Measurements from ENCODE around the gene JAK1. TPM values are rescaled to one million over a fixed set of nuclear protein-coding genes. Genes with fewer than 3 reads are reported as not detected.
A peak's percentile ranks its signal among the peaks of the same experiment; 100 is the strongest.

JAK1 gene
- total and polyA plus RNA-seq, 2 donors (not counting 3 experiments of a cell fraction or from before 2014, with no cell fraction given) = 68.8 to 177 TPM

DNA sequence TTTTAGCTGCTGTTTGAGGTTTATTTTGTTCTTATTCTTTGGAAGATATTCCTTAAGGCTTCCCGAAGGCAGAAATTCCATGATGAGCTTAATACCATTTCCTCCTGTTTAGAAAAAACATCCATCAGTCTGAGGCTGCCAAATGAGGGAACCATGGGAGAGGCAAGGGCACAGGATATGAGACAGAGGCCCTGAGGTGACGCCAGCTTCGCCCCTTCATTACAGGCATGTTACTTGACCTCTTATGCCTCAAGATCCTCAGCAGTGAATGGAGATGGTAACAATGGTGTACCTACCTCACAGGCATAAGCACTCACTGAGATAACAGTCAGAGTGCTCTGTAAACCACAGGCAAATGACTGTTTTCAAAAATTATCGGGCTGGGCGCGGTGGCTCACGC is 127.9 kb downstream of the JAK1 start:
- no TSS peak for BruUV-seq (replicated peaks)
- dilution Hi-C loops (cut with MboI; ENCODE audit: extremely low pct_ligation_motif_present, low sequenced_read_pairs) = no loop called here
- intact Hi-C loops (cut with micrococcal nuclease) = loop anchor here (1.0 to 10.0 kb wide), 2 partner anchors 41 to 846 kb away; no protein-coding TSS in a partner anchor

More for the DNA sequence above, 127.9 kb downstream of the JAK1 start:
- no peak overlapping the region for H2AFZ ChIP-seq (ENCODE audit: low read depth, low read length)
- H3K4me3 ChIP-seq (replicated peaks in 1 of 3; ENCODE audit: insufficient read depth in 1 of 3, low read depth in 1 of 3, low read length in 3 of 3) = no peak overlapping the region
- no peaks in the 10 kb centered on the region for H3K79me2 ChIP-seq (ENCODE audit: control insufficient read depth, insufficient read depth, low read length)
- no peaks in the 10 kb centered on the region for H3K9me3 ChIP-seq (replicated peaks; ENCODE audit: control insufficient read depth, insufficient read depth, low read length)
- TF ChIP-seq, protein P1, sequence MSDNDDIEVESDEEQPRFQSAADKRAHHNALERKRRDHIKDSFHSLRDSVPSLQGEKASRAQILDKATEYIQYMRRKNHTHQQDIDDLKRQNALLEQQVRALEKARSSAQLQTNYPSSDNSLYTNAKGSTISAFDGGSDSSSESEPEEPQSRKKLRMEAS (IDR thresholded peaks at IDR 0.05; ENCODE audit: insufficient read depth, insufficient read length) = no peak
- peak; percentile 50 for TF ChIP-seq JUN (IDR thresholded peaks at IDR 0.05; ENCODE audit: borderline replicate concordance, insufficient read depth, insufficient read length, low read depth)
- no peak for TF ChIP-seq MYC (IDR thresholded peaks at IDR 0.05; ENCODE audit: low read depth, low read length)
- TF ChIP-seq, protein P2, sequence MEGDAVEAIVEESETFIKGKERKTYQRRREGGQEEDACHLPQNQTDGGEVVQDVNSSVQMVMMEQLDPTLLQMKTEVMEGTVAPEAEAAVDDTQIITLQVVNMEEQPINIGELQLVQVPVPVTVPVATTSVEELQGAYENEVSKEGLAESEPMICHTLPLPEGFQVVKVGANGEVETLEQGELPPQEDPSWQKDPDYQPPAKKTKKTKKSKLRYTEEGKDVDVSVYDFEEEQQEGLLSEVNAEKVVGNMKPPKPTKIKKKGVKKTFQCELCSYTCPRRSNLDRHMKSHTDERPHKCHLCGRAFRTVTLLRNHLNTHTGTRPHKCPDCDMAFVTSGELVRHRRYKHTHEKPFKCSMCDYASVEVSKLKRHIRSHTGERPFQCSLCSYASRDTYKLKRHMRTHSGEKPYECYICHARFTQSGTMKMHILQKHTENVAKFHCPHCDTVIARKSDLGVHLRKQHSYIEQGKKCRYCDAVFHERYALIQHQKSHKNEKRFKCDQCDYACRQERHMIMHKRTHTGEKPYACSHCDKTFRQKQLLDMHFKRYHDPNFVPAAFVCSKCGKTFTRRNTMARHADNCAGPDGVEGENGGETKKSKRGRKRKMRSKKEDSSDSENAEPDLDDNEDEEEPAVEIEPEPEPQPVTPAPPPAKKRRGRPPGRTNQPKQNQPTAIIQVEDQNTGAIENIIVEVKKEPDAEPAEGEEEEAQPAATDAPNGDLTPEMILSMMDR (IDR thresholded peaks at IDR 0.05; ENCODE audit: extremely low read depth in 1 of 2, insufficient read depth in 1 of 2, low read depth in 1 of 2, low read length in 2 of 2) = no peak
- peak; percentile 57 for TF ChIP-seq POLR2AphosphoS5 (IDR thresholded peaks at IDR 0.05; ENCODE audit: insufficient read depth, low read depth, low read length)
- TF ChIP-seq EZH2 (IDR thresholded peaks at IDR 0.05; ENCODE audit: borderline replicate concordance, low read depth, low read length, severe bottlenecking) = no peak
- TF ChIP-seq FOS (IDR thresholded peaks at IDR 0.05; ENCODE audit: borderline replicate concordance, insufficient read depth, low read length) = peak; percentile 19
- peaks cover 55% of the 10 kb centered on the region for H3K4me1 ChIP-seq (ENCODE audit: control insufficient read depth, extremely low read depth, insufficient read depth, low read length)
- peak overlapping the region; percentile 92 for H3K27ac ChIP-seq (ENCODE audit: insufficient read depth, low read depth, low read length)
- H3K9me1 ChIP-seq (replicated peaks; ENCODE audit: control insufficient read depth, extremely low read depth, insufficient read depth, low read length) = no peaks in the 10 kb centered on the region
- peak overlapping the region; percentile 5 for H3K4me2 ChIP-seq (ENCODE audit: insufficient read depth, low read length)
- FAIRE-seq (peak; percentile 86), DNase-seq (ENCODE audit: low read depth, low spot score) (peak; percentile 68)
- no peaks in the 10 kb centered on the region for H3K27me3 ChIP-seq (ENCODE audit: control insufficient read depth in 2 of 2, insufficient read depth in 2 of 2, low read length in 2 of 2)
- no peak overlapping the region for H3K9ac ChIP-seq (replicated peaks; ENCODE audit: extremely low read depth, insufficient read depth, low read length)
- ChIA-PET POLR2A (no interaction called here), CTCF (interaction anchor here (0.6 to 1.4 kb wide), 5 partner anchors 21 to 1854 kb away, joined by 3 to 5 read pairs (median 3); no protein-coding TSS in a partner anchor)
- peaks cover 12 to 37% of the 10 kb centered on the region in 2 experiments for H3K36me3 ChIP-seq (ENCODE audit: control insufficient read depth in 2 of 2, extremely low read depth in 1 of 2, insufficient read depth in 2 of 2, low read length in 2 of 2)
- no peaks in the 10 kb centered on the region for H4K20me1 ChIP-seq (replicated peaks; ENCODE audit: control insufficient read depth, extremely low read depth, insufficient read depth, low read length)

Data from endothelial cell of umbilical vein (primary cell).